Measurements from ENCODE around the gene ZNF189.

Gene ZNF189

DNA sequence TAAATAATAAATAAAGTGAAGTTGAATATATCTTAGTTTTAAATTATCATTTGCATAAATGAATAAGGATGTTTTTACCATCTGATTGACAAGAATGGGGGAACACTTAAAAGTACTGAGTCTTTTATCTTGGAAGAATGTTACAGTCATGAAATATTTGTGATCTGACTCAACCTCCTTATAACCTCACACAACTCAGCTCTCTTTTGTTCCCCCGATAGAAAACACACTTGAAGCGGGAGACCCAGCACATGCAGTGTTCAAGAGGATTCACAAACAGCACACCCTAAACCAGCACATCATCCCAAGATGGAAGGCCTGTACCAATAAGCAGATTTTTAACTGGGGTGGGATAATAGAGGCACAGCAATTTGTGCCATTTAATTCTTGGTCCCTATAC is 29.4 kb upstream of the ZNF189 start:
- DNase-seq (ENCODE audit: low read depth in 1 of 2, low spot score in 1 of 2), result no peak
- H3K27ac ChIP-seq (replicated peaks), result no peak overlapping the region

DNA sequence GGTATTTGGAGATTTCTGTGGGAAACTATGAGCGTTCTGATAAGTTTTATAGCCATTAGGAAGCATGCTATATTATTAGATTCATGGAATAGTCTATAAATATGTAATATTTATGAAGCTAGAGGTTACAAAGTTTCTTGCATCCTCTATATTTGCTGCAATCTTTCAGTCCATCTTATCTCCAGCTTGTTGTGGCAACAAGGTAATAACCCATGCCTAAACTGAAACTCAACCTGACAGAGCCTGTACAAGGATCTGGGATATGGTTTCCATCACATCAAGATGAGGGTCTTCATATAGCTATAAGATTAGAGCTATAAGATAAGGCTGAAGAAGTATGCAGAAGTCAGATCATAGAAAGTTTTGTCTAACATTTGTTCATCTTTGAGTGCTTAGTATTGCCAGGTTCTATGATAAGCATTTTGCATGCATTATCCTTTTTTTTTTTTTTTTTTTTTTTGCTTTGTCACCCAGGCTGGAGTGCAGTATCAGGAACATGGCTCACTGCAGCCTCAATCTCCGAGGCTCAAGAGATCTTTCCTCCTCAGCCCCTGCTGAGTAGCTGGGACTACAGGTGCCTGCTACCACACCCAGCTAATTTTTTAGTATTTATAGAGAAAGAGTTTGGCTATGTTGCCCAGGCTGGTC is 28.6 kb upstream of the ZNF189 start:
- Histone ChIP-seq H3K27me3 (ENCODE audit: insufficient read depth, poor library complexity, severe bottlenecking) (no peaks in the 10 kb centered on the region), H3K4me3 (replicated peaks; ENCODE audit: insufficient read depth, low read length) (no peak overlapping the region), H3K27ac (replicated peaks) (no peak overlapping the region)
- TF ChIP-seq CTCF (IDR thresholded peaks at IDR 0.05; ENCODE audit: insufficient read depth, low read length) (no peak), REST (IDR thresholded peaks at IDR 0.05; ENCODE audit: insufficient replicate concordance, low read depth) (no peak), GABPA (IDR thresholded peaks at IDR 0.05; ENCODE audit: low read depth) (no peak), SPI1 (IDR thresholded peaks at IDR 0.05; ENCODE audit: borderline replicate concordance, low read depth) (no peak), POLR2AphosphoS5 (IDR thresholded peaks at IDR 0.05; ENCODE audit: low read depth) (no peak)
- no peak for DNase-seq (ENCODE audit: low read depth in 1 of 2, low spot score in 1 of 2)

More for the DNA sequence above, 29.4 kb upstream of the ZNF189 start:
- Histone ChIP-seq H3K4me3 (replicated peaks; ENCODE audit: insufficient read depth, low read length) (no peak overlapping the region), H3K27me3 (ENCODE audit: insufficient read depth, poor library complexity, severe bottlenecking) (no peaks in the 10 kb centered on the region)
- no peak for TF ChIP-seq POLR2AphosphoS5 (IDR thresholded peaks at IDR 0.05; ENCODE audit: low read depth)
- TF ChIP-seq REST (IDR thresholded peaks at IDR 0.05; ENCODE audit: insufficient replicate concordance, low read depth), result no peak

DNA sequence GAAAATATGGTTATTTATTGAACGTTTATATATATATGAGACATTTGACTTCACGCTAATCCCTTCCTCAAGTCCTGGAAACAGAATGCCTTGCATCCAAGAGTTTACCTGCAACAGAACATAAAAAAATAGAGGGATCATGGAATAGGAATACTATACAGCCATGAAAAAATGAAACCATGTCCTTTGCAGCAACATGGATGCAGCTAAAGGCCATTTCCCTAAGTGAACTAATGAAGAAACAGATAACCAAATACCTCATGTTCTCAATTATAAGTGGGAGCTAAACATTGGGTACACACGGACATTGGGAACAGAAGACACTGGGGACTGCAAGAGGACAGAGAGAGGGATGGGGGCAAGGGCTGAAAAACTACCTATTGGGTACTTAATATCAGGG is 26.8 kb upstream of the ZNF189 start:
- H3K27ac ChIP-seq (replicated peaks), result no peak overlapping the region
- no peak overlapping the region for H3K4me3 ChIP-seq (replicated peaks; ENCODE audit: insufficient read depth, low read length)
- H3K27me3 ChIP-seq (ENCODE audit: insufficient read depth, poor library complexity, severe bottlenecking), result no peaks in the 10 kb centered on the region
- TF ChIP-seq SPI1 (IDR thresholded peaks at IDR 0.05; ENCODE audit: borderline replicate concordance, low read depth) (no peak), POLR2AphosphoS5 (IDR thresholded peaks at IDR 0.05; ENCODE audit: low read depth) (no peak), REST (IDR thresholded peaks at IDR 0.05; ENCODE audit: insufficient replicate concordance, low read depth) (no peak), GABPA (IDR thresholded peaks at IDR 0.05; ENCODE audit: low read depth) (no peak), CTCF (IDR thresholded peaks at IDR 0.05; ENCODE audit: insufficient read depth, low read length) (no peak)
- DNase-seq (ENCODE audit: low read depth in 1 of 2, low spot score in 1 of 2), result no peak
